GM19043 (cell line): ENCODE measurements around the gene UST.
"Not testable (repeated sequence)": the region's sequence is repeated elsewhere in the genome, so short reads cannot be mapped to it uniquely, and the experiment has no call there.

Experiments
- ATAC-seq: cut with Tn5 transposase; IDR thresholded peaks from one replicate; pipeline ENCODE4 v1.9.1; 2021; ENCODE audit warnings: low read depth; ENCODE audit not compliant: unreplicated experiment

Gene UST

DNA sequence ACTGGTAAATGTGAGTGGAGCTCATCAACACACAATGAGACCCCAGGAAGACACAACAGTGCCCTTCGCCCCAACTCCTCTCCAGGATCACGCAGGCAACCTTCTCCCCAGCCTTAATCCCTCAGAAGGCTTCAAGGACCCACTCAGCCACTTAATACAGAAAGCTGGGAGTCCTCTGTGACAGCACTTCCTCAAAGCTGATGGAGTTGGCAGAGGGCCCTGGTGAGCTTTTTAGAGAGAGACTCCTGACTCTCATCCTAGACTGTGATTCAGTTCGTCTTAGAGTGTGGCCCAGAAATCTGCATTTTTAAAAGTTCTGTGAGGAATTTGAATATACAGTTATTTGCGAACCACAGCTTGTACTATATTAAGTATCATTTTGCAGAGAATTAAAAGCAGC is 187.7 kb downstream of the UST start:
- no peak for ATAC-seq

DNA sequence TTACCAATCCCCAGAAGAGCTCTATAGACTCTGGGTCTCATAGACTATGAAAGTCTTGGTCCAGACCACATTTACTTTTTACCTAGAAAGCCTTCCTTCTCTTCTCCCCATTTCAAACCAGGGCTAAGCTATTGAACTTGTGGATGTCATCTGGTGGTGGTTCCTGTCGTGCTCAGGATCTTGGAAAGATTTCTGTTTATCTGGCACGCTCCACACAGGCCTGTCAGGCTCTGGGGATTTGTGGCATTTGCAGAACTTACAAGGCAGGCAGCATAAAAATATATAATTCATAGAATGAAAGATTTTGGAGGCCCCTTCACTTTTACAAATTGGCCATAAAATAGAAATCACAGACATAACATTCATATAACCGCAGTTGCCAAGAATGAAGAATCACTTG is 188.1 kb downstream of the UST start:
- no peak for ATAC-seq

DNA sequence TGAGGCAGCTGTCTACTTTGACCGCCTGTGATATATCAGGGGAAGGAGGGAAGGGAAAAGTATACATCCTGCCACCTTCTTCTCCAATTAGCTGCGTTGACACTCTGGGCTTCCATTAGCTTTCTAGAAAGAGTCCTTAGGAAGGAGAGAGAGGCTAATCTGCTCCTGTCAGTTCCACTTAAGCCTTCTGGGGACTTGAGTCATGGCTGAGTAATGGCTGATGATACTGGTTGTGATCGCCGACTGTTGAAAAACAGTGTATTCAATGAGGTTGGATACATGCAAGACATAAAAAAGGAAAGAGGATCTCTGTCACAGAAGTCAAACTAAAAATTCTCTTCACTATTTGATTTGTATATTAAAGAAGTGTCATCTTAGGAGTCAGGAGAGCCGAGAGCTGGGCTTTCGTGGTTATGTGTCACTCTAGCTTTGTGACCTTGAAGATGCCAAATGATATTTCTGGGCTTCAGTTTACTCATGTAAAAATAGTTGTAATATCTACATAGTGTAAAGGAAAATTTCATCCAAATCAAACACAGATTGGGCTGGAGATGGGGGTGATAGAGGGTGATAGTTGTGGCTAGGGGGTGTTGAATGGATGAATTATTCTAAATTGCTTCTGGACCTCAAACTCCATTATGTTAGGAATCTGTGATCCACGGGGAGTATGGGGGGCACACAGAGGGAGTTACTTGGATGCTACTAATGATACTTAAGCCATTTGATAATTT is 189.0 kb downstream of the UST start:
- ATAC-seq: no peak

DNA sequence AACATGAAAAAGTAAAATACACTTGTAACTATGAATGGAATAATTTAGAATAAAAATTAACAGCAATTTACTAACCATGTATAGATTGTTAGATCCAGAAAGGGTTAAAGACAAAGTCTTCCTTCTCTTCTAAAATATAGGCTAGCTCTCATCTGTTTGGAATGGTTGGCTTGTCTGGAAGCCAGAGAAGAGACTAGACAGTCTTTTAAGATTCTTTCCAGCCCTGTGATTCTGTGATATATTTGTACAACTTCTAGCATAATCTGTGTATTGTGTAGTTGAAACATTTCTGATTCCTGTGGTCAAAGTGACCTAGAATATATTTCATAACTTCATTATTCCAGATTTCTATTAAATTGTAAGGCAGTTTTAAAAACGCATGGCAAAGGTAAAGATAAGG is 196.6 kb downstream of the UST start:
- no peak for ATAC-seq

DNA sequence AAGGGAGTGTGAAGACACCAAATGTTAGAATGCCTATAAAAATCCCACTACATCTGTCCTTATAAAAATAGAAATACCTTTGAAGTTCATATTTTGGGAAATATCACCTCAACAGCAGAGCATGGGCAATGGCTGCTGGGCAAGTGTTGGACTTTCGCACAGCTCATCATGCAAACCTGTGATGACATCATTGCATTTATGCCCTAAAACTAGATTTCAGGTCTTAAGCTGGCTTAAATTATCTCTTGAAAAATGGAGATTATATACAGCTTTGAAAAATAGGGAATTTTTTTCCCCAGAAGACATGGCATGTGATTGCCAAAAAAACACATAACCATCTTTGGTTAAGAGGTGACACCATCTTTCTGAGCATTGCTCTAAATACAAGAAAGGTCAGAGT is 197.8 kb downstream of the UST start:
- no peak for ATAC-seq

DNA sequence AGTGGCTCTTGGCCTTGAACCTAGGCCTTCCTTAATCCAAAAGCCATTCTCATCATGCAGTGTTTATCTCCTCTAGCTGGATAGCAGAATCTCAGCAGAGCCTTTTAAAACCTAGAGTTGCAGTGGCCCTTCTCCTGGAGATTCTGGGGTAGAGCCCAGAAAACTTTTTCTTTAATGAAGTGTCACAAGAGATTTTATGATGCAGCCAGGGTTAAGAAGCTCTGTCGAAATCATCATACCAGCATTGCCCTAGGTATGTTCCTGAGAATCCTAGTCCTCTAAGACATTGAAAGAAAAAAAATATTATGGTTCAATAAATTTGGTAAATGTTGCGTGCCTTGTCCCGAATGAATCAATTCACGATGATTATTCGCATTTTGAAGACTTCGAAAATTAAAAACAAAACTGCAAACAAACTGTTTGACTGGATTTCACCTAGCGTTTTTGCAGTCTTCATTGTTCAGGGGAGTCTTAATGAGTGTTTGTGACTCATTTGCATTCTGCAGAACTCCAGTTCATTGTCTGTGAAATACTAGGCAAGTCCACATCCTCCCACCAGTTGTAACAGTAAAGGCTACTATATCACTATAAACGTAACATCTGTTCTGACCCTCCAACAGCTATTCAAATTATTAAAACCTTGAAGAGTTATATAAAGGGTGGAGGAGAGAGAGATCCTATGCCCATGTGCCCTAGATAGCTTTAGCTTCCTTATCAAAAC is 198.6 kb downstream of the UST start:
- no peak for ATAC-seq

DNA sequence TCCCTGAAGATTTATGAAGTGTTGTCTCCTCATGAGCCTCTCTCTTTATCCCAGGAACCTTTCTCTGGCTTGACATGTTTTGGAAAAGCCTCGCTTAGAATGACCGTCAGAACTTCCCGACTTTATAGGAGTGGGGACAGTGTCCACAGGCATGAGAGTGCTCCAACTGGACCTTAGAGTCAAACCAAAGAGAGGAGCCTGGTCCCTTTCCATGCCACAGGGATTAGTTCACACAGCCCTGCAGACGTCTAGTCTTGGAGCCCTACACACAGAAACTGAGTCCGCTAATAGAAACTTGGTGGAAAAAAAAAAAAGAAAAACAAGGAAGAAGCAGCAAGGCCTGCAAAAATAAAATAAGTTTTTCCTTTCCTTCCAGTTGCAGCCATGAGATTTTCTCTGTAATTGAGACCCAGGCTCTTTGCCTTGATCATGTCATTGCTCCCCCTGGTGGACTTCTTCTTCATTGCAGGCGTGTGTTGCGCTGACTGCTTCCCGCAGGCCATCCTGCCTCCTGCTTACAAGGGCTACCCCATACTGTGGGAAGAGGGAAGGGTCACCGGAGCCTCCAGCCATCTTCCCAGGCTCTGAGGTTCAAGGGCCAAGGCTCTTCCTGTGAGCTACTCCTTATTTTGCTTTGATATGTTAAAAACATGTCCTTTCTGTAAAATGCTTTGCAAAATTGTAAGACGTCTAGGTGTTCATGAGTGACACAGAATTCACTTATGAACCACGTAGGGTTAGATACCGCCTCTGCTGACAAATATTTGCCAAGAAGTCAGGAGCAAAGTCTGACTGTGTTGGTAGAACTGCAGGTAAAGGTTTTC is 201.0 kb downstream of the UST start:
- ATAC-seq: peak; percentile 72

DNA sequence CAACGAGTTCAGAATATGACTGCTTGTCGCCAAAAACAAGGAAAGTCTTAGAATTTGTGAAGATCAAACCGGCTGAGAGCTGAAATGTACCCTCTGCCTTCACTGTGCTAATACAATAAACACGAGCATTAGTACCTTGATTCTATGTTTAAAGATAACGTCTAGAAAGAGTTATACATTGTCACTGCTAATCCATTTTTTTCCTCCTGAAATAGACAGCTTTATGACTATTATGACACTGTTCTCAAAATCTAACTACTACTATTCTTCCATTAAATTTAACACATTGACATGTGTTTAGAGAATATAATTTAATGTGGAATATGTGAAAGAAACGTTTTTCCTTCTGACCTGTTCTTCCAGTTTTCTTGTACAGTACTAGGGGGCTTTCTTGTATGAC is 204.8 kb downstream of the UST start:
- no peak for ATAC-seq

DNA sequence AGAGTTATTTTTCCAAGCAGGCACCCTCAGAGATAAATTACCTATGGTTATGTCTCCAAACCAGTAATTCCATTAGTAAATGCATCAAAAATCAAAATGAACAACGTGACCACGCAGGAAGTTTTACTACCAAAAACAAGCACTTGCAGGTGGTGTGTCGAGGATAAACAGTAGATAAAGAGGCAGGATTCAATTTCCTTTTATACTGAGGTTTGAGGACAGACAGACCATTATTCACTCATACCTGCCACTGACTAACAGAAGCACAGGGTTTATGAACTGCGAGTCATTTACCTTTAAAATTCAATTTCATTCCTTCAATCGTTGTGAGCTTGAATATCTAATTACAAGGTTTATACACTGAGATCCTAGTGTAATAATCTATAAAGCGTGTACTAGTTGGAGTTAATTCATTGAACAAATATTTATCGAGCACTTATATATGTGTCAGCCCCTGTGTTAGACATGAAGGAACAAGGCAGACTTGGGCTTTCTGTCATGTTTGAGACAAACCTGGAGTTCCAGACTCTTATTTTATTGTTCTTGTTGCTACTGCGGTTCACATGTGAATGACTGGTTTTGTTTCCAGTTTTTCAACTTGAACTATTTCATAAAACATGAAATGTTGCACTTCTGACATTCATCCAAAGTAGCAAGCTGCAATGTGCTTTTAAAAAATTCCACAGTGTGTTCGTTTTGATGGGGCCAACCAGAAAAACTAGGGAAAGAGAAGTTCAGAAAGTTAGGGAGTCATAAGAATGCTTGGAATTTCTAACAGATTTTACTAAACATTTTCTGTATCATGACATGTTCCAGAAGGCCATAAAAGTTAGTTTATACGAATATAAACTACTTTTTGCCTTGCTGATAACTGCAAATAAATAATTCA is 205.6 kb downstream of the UST start:
- no peak for ATAC-seq

DNA sequence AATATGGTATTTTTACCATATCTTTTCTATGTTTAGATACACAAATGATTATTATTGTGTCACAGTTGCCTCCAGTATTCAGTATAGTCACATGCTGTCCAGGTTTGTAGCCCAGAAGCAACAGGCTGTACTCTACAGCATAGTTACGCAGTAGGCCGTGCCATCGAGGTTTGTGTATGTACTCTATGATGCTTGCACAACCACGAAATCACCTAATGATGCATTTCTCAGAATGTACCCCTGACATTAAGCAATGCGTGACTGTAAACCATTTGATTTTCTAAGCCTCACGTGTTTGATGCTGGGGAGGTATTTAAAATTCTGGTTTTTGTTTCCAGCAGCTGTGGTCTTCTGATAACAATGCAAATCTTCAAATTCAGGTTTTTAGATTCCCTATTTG is 207.6 kb downstream of the UST start:
- no peak for ATAC-seq

DNA sequence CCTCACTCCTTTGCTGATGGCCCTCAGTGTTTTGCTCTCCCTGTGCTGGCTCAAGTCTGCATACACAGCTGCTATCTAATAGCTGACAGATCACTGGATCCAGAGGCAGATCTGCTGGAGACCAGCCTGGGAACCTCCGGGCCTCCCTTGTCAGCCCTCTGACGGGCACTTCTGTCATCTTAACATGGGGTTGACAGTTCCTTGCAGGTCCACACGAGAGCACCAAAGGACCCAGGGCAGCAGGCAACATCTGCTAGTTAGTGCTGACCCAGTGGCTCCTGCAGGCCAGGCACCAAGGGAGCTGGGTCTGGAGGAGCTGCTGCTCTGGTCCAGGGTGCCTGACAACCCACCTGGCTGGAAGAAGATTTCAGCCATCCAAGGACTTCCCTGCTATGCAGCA is 208.1 kb downstream of the UST start:
- no peak for ATAC-seq

DNA sequence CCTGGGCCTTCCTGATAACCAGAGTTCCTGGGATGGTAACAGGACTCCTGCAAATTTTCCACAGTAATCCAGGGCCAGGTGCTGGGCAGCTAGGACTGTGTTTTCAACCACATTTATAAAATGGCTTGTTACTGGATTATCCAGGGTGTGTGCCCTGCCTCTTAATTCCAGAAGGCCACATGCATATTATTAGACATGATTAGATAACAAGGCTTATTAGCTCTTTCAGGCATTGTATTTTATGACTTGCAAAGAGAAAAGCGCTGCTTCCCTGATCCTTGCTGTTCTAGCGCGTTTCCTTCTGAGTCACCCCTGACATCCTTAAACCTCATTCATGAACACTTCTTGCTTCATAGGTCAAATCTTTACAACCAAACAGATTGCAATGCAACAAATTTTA is 208.6 kb downstream of the UST start:
- no peak for ATAC-seq

DNA sequence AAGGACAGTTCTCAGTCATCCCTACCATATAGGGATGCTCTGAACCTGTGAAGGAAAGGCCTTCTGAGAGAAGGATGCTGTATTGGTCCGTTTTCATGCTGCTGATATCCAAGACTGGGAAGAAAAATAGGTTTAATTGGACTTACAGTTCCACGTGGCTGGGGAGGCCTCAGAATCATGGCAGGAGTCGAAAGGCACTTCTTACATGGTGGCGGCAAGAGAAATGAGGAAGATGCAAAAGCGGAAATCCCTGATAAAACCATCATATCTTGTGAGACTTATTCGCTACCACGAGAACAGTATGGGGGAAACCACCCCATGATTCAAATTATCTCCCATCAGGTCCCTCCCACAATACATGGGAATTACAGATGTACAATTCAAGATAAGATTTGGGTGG is 209.3 kb downstream of the UST start:
- ATAC-seq: not testable (repeated sequence)

DNA sequence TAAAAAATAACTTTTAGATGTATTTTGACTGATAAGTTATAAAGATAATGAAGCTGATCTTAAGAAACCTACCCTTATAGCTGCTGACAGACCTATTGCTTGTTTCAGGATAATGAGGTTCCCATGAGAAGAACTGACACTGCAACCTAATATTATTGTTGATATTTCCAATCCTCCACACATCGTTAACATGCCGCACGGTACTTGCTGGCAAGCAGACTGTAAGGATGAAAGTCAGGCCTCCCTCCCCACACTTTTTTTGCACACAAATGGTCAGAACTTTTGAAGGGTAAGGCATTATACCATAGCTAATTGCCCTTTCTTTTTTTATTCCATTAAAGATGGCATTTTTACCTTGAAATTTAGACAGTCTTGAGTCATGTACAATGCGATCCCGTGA is 210.9 kb downstream of the UST start:
- ATAC-seq: no peak

DNA sequence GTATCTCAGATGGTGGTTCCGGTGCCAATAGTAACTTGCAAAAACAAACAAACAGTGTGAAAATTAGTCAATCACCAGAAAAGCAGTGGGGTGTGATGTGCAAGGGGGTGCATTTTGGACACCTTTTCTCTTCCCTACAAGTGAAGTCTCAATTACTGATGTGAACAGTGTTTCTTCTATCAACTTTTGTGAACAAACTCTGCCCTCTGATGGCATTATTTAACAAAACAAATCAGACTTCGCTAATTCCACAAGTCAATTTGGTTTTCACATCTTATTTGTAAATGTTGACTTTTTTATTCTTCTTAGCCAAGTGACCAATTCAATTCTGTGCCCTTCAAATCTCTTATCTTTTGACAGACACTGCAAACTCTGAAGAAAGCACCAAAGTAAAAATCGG is 212.2 kb downstream of the UST start:
- no peak for ATAC-seq

DNA sequence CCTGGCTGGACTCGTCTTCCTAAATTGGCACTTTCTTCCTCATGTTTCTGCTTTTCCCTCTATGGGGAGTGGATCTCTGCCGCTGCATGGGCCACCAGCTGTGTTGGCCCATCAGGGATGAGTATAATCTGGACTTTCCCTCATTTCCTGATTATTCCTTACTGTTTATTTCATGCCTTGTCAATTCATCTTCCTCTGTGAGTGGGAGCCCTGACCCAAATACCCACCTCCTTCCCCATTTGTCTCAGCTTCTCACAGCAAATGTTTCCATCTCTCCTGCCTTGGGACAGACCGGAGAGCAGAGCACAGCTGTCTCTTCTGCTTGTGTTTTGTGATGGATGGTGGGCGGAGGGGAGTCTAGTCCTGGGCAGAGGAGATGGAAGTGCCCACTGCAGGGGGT is 212.7 kb downstream of the UST start:
- no peak for ATAC-seq

DNA sequence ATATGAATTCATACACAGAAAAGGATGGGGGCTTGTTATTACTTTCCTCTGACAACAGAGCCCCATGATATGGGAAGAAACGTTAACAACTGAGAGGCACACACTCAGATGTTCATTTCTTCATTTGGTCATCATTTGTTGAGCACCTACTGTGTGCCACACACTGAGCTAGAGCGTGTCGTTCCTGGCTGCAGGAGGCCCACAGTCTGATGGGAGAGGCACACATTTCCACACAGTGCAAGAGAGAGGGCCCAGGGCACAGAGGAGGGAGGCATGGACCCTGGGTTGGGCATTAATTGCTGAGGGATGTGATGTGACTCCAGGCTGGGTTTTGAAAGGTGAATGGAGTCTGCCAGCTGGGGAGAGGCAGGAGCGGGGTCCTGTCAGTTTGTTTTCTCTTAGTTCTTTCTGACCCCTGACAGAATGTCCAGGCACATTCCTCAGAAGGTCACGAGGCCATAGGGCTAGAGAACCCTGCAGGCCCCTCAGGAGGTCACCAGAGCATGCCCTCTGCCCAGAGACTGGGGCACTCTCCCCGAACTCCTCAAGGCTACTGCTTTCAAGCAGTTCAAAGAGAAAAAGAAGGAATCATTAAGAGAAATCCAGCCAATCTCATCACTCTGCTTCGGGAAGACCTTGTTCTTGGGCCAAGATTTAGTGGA is 216.2 kb downstream of the UST start:
- no peak for ATAC-seq

DNA sequence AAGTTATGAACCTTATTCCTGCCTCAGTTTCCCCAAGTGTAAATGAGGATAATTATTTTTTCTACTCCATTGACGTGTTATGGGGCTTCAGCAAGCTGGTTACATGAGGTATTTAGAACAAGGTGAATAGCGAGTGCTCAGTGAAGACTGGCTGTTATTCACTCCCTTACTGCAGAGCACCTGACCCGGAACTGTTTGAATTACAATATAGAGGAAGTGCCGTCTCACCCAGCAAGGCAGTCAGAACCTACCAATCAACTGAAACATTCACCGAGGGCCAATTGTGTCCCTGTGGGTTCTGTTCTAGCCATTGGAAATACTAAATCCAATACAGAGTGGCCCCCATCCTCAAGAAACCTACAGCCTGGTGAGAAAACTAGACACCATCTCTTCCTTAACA is 216.9 kb downstream of the UST start:
- no peak for ATAC-seq

DNA sequence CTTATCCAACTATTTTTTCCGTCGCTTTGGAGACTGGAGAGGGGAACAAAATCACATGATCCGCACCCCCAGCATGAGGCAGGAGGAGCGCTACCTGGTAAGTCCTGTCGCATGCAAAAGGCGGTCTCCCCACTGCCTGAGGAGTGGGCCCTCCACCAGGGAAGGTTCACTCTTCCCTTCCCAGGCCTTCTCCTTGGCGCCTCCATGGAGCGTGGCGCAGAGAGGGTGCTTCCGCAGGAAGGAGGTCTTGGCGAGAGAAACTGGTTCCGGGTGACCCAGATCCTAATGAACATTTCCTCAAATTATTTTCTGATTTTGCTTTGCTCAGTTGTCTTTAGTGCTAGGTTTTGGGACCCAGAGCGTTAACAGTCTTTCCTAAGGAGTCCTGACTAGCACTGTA is 217.6 kb downstream of the UST start:
- ATAC-seq: no peak

DNA sequence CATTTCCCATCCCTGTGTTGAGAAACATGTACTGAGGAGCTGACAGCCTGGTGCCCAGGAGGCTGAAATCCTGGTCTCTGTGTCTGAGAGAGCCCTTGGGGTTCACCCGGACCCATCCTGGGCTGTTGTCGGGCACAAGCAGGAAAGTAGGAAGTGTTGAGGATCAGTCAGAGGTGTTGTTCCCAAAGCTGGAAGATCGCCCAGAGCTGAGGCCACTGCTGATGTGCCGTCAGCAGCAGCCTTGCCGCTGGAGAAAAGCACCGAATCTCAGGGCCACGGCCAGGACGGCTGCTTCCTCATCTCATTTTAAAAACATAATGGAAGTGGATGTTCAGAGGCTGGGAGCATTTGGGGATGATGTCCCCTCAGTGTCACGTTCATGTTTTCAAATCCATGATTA is 218.5 kb downstream of the UST start:
- ATAC-seq: no peak
